ENCODE data around the gene NPIPB5.
"Not testable (repeated sequence)": the region's sequence is repeated elsewhere in the genome, so short reads cannot be mapped to it uniquely, and the experiment has no call there.

Gene NPIPB5

DNA sequence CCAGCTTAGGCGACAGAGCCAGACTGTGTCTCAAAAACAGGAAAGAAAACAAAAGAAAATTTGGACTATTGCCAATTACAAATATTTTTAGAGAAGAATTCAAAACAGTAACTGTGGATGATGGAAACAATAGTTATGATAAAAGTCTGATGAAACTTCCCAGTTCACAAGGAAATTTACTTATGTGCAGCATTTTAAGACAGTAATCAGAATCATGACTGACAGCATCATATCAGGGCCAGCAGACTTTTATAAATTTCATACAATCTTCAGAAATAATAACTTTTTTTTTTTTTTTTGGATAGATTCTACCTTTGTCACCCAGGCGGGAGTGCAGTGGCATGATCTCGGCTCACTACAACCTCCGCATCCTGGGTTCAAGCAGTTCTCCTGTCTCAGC lies at the start of gene NPIPB5:
Gene NPIPB5, plus strand, starts transcription at position 301 of the 400 bp plus-strand sequence. CDS start 2,911 bp downstream, outside the sequence.
- not testable (repeated sequence) for ATAC-seq (replicated peaks); H3K4me3 Mint-ChIP-seq; H3K36me3 Mint-ChIP-seq

DNA sequence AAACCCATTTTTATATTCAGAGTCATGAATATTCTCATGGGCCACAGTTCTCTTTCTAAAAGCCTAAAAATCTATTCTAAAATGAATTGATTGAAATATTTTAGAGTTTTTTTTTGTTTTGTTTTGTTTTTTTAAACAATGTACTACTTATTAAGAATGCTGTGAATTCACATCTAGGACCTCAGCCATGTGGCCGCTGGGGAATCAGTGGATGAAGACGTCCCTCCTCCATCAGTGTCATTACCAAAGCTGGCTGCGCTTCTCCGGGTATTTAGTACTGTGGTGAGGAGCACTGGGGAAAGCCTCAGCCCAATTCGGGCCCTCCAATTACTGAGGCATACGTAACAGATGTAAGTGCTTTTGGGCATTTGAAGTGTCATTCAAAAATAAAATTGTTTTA lies 41.8 kb upstream of the NPIPB5 start:
- H3K27me3 Mint-ChIP-seq; DNase-seq; H3K4me1 Mint-ChIP-seq; H3K4me3 Mint-ChIP-seq; H3K9me3 Mint-ChIP-seq; ATAC-seq (replicated peaks); H3K27ac Mint-ChIP-seq; H3K36me3 Mint-ChIP-seq: not testable (repeated sequence)

More for the DNA sequence above, at the start of gene NPIPB5:
- not testable (repeated sequence) for H3K27me3 Mint-ChIP-seq, H3K27ac Mint-ChIP-seq, H3K4me1 Mint-ChIP-seq, DNase-seq, H3K9me3 Mint-ChIP-seq

DNA sequence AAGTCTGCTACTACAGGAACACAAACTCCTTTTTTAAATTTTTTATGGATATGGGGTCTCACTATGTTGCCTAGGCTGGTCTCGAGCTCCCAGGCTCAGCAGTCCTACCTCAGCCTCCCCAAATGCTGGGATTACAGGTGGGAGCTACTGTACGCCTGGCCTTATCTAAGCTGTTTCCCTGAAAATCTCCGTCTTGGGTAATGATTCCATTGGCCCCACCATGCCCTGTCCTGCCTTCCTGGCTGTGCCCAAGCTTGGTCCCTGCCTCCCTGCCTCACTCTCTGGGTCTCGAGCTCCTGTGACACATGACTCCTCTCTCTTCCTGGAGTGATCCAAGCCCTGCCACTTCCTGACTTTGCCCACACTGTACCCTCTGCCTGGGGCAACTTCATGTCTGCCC lies 27.3 kb downstream of the NPIPB5 start:
- H3K4me3 Mint-ChIP-seq; H3K4me1 Mint-ChIP-seq; H3K27me3 Mint-ChIP-seq; DNase-seq; H3K9me3 Mint-ChIP-seq; H3K36me3 Mint-ChIP-seq; H3K27ac Mint-ChIP-seq; ATAC-seq (replicated peaks): not testable (repeated sequence)

DNA sequence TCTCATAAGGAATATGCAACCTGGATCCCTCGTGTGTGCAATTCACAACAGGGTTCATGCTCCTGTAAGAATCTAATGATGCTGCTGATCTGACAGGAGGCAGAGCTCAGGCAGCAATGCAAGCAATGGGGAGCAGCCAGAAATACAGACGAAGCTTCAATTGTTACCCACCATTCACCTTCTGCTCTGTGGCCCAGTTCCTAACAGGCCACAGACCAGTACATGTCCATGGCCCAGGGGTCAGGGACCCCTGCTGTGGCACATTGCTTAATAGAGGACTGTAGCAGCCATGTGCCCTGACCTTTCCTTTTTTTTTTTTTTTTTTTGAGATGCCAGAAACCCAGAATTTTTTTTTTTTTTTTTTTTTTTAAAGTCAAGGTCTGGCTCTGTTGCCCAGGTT lies 34.1 kb downstream of the NPIPB5 start:
- not testable (repeated sequence) for DNase-seq; H3K27ac Mint-ChIP-seq; ATAC-seq (replicated peaks); H3K36me3 Mint-ChIP-seq; H3K4me3 Mint-ChIP-seq; H3K9me3 Mint-ChIP-seq; H3K27me3 Mint-ChIP-seq; H3K4me1 Mint-ChIP-seq

DNA sequence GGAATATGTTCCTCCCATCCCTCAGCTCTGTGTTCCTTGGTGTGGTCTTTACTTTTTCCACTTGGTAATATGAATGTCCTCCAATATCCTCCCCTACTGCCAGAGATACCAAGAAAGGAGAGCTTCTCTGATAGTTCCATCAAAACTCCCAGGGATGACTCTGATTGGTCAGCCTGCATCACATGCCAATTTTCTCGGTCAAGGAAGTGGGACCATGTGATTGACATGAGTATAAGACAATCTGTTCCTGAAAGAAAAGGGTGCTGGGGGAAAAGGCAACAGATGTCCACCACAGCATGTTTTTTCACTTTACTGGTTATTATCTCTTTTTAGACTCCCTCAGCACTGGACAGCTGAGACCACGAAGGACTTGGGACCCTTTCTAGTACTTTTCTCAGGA lies 35.9 kb downstream of the NPIPB5 start:
- H3K4me3 Mint-ChIP-seq; H3K36me3 Mint-ChIP-seq; H3K27ac Mint-ChIP-seq; DNase-seq; ATAC-seq (replicated peaks); H3K27me3 Mint-ChIP-seq; H3K4me1 Mint-ChIP-seq; H3K9me3 Mint-ChIP-seq: not testable (repeated sequence)

DNA sequence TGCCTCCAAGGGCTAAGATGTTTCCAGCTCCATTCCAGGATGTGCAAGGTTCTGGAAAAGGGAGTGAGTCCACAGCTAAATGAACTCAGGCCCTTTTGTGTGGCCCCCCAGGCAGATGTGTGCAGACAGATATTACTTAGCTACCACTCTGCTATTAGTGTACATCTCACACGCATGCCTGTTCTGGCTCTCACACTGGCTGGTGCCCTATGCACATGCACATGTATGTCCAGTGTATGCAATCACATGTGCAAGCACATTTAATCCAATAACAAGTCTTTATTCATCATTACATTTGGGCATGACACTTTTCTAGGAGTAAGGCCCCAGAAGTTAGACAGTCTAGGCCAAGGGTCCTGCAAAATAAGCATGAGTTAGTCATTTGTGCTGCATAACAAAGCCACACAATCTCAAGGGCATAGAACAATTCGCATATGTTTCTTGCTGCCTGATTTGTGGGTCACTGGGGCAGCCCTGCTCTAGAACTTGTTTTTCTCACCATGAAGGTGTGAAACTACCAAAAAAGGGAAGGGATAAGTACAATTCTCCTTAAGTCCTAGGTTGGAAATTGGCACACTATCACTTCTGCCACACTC lies 36.6 kb downstream of the NPIPB5 start:
- H3K36me3 Mint-ChIP-seq, DNase-seq, H3K4me3 Mint-ChIP-seq, H3K27ac Mint-ChIP-seq, H3K27me3 Mint-ChIP-seq, H3K4me1 Mint-ChIP-seq, H3K9me3 Mint-ChIP-seq: not testable (repeated sequence)
- peak; percentile 27 to 39 for ATAC-seq (replicated peaks)

DNA sequence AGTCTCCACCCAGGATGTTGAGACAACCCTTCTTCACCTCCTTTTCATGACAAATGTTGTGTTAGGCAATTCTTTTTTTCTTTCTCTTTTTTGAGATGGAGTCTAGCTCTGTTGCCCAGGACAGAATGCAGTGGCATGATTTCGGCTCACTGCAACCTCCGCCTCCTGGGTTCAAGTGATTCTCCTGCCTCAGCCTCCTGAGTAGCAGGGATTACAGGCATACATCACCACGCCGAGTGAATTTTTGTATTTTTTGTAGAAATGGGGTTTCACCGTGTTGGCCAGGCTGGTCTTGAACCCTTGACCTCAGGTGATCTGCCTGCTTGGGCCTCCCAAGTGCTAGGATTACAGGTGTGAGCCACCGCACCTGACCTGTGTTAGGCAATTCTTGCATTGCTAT lies 39.2 kb downstream of the NPIPB5 start:
- H3K27me3 Mint-ChIP-seq; H3K36me3 Mint-ChIP-seq; H3K27ac Mint-ChIP-seq; H3K9me3 Mint-ChIP-seq; DNase-seq; H3K4me3 Mint-ChIP-seq; ATAC-seq (replicated peaks); H3K4me1 Mint-ChIP-seq: not testable (repeated sequence)

DNA sequence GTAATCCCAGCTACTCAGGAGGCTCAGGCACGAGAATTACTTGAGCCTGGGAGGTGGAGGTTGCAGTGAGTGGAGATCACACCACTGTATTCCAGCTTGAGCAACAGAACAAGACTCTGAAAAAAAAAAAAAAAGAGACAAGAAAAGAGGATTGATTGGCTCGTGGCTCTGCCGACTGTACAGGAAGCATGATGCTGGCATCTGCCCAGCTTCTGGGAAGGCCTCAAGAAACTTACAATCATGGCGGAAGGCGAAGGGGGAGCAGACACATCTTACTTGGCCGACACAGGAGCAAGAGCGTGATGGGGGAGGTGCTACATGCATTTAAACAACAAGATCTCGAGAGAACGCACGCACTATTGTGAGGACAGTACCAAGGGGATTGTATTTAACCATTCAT lies 40.5 kb downstream of the NPIPB5 start:
- not testable (repeated sequence) for H3K27me3 Mint-ChIP-seq; H3K9me3 Mint-ChIP-seq; ATAC-seq (replicated peaks); DNase-seq; H3K27ac Mint-ChIP-seq; H3K4me3 Mint-ChIP-seq; H3K36me3 Mint-ChIP-seq; H3K4me1 Mint-ChIP-seq

DNA sequence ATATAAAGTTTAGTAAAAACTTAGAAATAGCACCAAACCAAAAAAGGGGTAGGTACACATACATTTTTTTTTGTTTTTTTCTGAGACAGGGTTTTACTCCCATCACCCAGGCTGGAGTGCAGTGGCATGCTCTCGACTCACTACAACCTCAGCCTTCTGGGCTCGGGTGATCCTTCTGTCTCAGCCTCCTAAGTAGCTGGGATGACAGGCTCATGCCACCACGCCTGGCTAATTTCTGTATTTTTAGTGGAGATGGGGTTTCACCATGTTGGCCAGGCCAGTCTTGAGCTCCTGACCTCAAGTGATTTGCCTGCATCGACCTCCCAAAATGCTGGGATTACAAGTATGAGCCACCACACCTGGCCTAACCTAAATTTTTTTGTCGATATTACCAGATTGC lies 41.0 kb downstream of the NPIPB5 start:
- not testable (repeated sequence) for H3K4me3 Mint-ChIP-seq; H3K27me3 Mint-ChIP-seq; ATAC-seq (replicated peaks); DNase-seq; H3K9me3 Mint-ChIP-seq; H3K27ac Mint-ChIP-seq; H3K4me1 Mint-ChIP-seq; H3K36me3 Mint-ChIP-seq

DNA sequence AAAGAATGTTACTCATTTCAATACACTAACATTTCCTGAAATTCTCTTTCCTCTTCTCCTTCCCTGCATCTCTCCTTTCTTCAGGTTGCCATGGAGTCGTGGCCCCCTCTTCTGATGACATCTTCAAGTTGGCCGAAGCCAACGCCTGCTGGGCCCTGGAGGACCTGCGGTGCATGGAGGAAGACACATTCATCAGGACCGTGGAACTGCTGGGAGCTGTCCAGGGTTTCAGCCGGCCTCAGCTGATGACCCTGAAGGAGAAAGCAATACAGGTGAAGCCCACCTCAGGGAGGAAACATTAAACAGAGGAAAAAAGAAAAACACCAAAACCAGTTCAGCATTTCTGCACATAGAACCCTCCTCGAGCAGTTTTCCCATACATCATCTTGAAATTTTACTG lies 46.1 kb downstream of the NPIPB5 start:
- not testable (repeated sequence) for H3K4me1 Mint-ChIP-seq; H3K27me3 Mint-ChIP-seq; H3K36me3 Mint-ChIP-seq; H3K9me3 Mint-ChIP-seq; DNase-seq; H3K27ac Mint-ChIP-seq; H3K4me3 Mint-ChIP-seq; ATAC-seq (replicated peaks)

Measured in stimulated activated naive B cell treated with anti-CD40 and anti-IgM and Interleukin-4, amounts not matched to agents 10 μg/mL and 1 μg/mL and 100 μg/mL, for 72 hours (primary cell).